HEK293 (cell line): ENCODE data around the gene STXBP3.

ENCODE experiments used
- CTCF ChIA-PET: fragments of 350-600 bp; formaldehyde crosslinking; extraction: SDS; loops from one replicate; lab custom pipeline; 2021; ENCODE audit warnings: antibody characterized with exemption; lab: Yijun Ruan, JAX
- POLR2A ChIA-PET: fragments of 300-600 bp; formaldehyde crosslinking; extraction: SDS; loops from one replicate; lab custom pipeline; 2020; ENCODE audit warnings: antibody characterized with exemption, inconsistent platforms; lab: Yijun Ruan, JAX
- H3K27ac ChIP-seq: fragments of 200-500 bp; sonication (Bioruptor generic); 2 replicates; pipeline ENCODE4 v1.5.1; 2014; ENCODE audit warnings: low read depth, low read length, control low read depth, inconsistent platforms; ENCODE audit errors: extremely low read depth
- H3K36me3 ChIP-seq, 2 experiments: fragments of 200-500 bp in 1 of 2; sonication (Bioruptor generic) in 1 of 2; 1 replicate in 1 of 2; 2 replicates in 1 of 2; pipeline ENCODE4 v1.5.1; 2014 to 2017; ENCODE audit warnings: inconsistent platforms in 2 of 2, low read length in 2 of 2; ENCODE audit not compliant: control insufficient read depth in 2 of 2, insufficient read depth in 1 of 2
- H3K4me1 ChIP-seq: fragments of 200-500 bp; sonication (Bioruptor generic); 2 replicates; pipeline ENCODE4 v1.5.1; 2014; ENCODE audit warnings: mild to moderate bottlenecking, low read length, inconsistent platforms; ENCODE audit not compliant: control insufficient read depth, insufficient read depth
- H3K4me3 ChIP-seq: 2 replicates; pipeline ENCODE4 v1.5.1; 2011; ENCODE audit warnings: low read depth, mild to moderate bottlenecking, control low read depth, low read length, moderate library complexity
- H3K9me3 ChIP-seq: fragments of 200-500 bp; sonication (Bioruptor generic); 2 replicates; pipeline ENCODE4 v1.5.1; 2014; ENCODE audit warnings: low read depth, low read length, inconsistent platforms; ENCODE audit not compliant: control insufficient read depth, insufficient read depth
- GLI2 ChIP-seq: fragments of 450-650 bp; formaldehyde crosslinking; IDR thresholded peaks from 2 replicates; pipeline ENCODE4; 2017; ENCODE audit warnings: missing biosample characterization, missing genetic modification characterization, low read depth, borderline replicate concordance
- KLF17 ChIP-seq: fragments of 450-650 bp; formaldehyde crosslinking; IDR thresholded peaks from 2 replicates; pipeline ENCODE4 v1.5.1; 2016; ENCODE audit warnings: missing biosample characterization, missing genetic modification characterization
- MEIS1 ChIP-seq: sonication (generic); formaldehyde crosslinking; IDR thresholded peaks from 2 replicates; pipeline ENCODE4 v1.8.1; 2022; ENCODE audit warnings: missing genetic modification reagents, mild to moderate bottlenecking, borderline replicate concordance
- MZF1 ChIP-seq: fragments of 450-650 bp; formaldehyde crosslinking; IDR thresholded peaks from 2 replicates; pipeline ENCODE4 v1.5.1; 2017; ENCODE audit warnings: missing biosample characterization, missing genetic modification characterization, borderline replicate concordance
- ZBTB21 ChIP-seq: fragments of 450-650 bp; formaldehyde crosslinking; IDR thresholded peaks from 2 replicates; pipeline ENCODE4 v1.5.1; 2017; ENCODE audit warnings: missing biosample characterization, missing genetic modification characterization
- ZBTB7A ChIP-seq: fragments of 450-650 bp; formaldehyde crosslinking; IDR thresholded peaks from 2 replicates; pipeline ENCODE4 v1.5.1; 2016; ENCODE audit warnings: low read depth, missing biosample characterization, missing genetic modification characterization
- ZNF112 ChIP-seq: fragments of 450-650 bp; formaldehyde crosslinking; IDR thresholded peaks from 2 replicates; pipeline ENCODE4 v1.5.0; 2017; ENCODE audit warnings: missing biosample characterization, missing genetic modification characterization
- ZNF140 ChIP-seq: fragments of 450-650 bp; formaldehyde crosslinking; IDR thresholded peaks from 2 replicates; pipeline ENCODE4 v1.5.1; 2016; ENCODE audit warnings: missing biosample characterization, missing genetic modification characterization
- ZNF155 ChIP-seq: fragments of 450-650 bp; formaldehyde crosslinking; IDR thresholded peaks from 2 replicates; pipeline ENCODE4 v1.5.1; 2016; ENCODE audit warnings: missing biosample characterization, missing genetic modification characterization
- ZNF16 ChIP-seq: fragments of 450-650 bp; formaldehyde crosslinking; IDR thresholded peaks from 2 replicates; pipeline ENCODE4 v1.5.1; 2016; ENCODE audit warnings: low read depth, missing biosample characterization, missing genetic modification characterization
- ZNF2 ChIP-seq: fragments of 450-650 bp; formaldehyde crosslinking; IDR thresholded peaks from 2 replicates; pipeline ENCODE4 v1.5.1; 2016; ENCODE audit warnings: missing biosample characterization, missing genetic modification characterization
- ZNF211 ChIP-seq: fragments of 450-650 bp; formaldehyde crosslinking; IDR thresholded peaks from 2 replicates; pipeline ENCODE4 v1.5.1; 2016; ENCODE audit warnings: low read depth, missing biosample characterization, missing genetic modification characterization
- ZNF223 ChIP-seq: fragments of 450-650 bp; formaldehyde crosslinking; IDR thresholded peaks from 2 replicates; pipeline ENCODE4 v1.5.1; 2016; ENCODE audit warnings: missing biosample characterization, missing genetic modification characterization
- ZNF239 ChIP-seq: fragments of 450-650 bp; formaldehyde crosslinking; IDR thresholded peaks from 2 replicates; pipeline ENCODE4 v1.5.1; 2016; ENCODE audit warnings: missing biosample characterization, missing genetic modification characterization
- ZNF521 ChIP-seq: fragments of 450-650 bp; formaldehyde crosslinking; IDR thresholded peaks from 2 replicates; pipeline ENCODE4 v1.5.1; 2017; ENCODE audit warnings: missing biosample characterization, mild to moderate bottlenecking, missing genetic modification characterization
- ZNF548 ChIP-seq: fragments of 450-650 bp; formaldehyde crosslinking; IDR thresholded peaks from 2 replicates; pipeline ENCODE4 v1.5.1; 2016; ENCODE audit warnings: missing biosample characterization, missing genetic modification characterization
- ZNF645 ChIP-seq: fragments of 450-650 bp; formaldehyde crosslinking; IDR thresholded peaks from 2 replicates; pipeline ENCODE4; 2016; ENCODE audit warnings: missing biosample characterization, missing genetic modification characterization
- ZNF692 ChIP-seq: fragments of 450-650 bp; formaldehyde crosslinking; IDR thresholded peaks from 2 replicates; pipeline ENCODE4 v1.5.1; 2016; ENCODE audit warnings: missing biosample characterization, missing genetic modification characterization
- ZNF768 ChIP-seq: fragments of 450-650 bp; formaldehyde crosslinking; IDR thresholded peaks from 2 replicates; pipeline ENCODE4 v1.5.1; 2018; ENCODE audit warnings: missing biosample characterization, mild to moderate bottlenecking, missing genetic modification characterization
- ZSCAN23 ChIP-seq: fragments of 450-650 bp; formaldehyde crosslinking; IDR thresholded peaks from 2 replicates; pipeline ENCODE4 v1.5.1; 2016; ENCODE audit warnings: missing biosample characterization, missing genetic modification characterization
- TF ChIP-seq, protein P1 (sequence below): fragments of 450-650 bp; formaldehyde crosslinking; optimal IDR thresholded peaks from 2 replicates; pipeline ENCODE3; 2016; ENCODE audit warnings: missing biosample characterization, mild to moderate bottlenecking, missing genetic modification characterization
- TF ChIP-seq, protein P2 (sequence below): fragments of 450-650 bp; formaldehyde crosslinking; IDR thresholded peaks from 2 replicates; pipeline ENCODE4 v1.5.1; 2016; ENCODE audit warnings: missing biosample characterization, missing genetic modification characterization
- TF ChIP-seq, protein P3 (sequence below): fragments of 450-650 bp; formaldehyde crosslinking; IDR thresholded peaks from 2 replicates; pipeline ENCODE4 v1.5.1; 2016; ENCODE audit warnings: missing biosample characterization, missing genetic modification characterization, borderline replicate concordance

STXBP3 gene

DNA sequence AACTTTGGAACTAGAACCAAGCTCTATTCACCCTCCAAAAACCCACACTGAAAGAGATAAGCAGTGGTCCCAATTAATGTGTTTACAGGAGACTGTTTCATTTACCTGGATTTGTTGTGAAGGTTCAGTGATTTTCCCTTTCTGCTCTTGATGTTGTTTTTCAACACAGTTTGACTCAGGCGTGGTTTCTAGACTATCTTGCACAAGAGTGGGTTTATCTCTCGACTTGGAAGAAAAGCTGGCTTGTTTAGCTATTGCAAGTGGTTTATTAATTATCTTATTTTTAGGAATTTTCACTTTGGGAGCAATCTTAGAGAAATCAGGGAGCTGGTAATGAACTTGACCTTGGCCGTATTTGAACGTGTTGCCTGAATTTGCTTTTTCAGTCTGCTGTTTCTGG, 105.1 kb downstream of the STXBP3 start (continued):
- TF ChIP-seq, protein P1, sequence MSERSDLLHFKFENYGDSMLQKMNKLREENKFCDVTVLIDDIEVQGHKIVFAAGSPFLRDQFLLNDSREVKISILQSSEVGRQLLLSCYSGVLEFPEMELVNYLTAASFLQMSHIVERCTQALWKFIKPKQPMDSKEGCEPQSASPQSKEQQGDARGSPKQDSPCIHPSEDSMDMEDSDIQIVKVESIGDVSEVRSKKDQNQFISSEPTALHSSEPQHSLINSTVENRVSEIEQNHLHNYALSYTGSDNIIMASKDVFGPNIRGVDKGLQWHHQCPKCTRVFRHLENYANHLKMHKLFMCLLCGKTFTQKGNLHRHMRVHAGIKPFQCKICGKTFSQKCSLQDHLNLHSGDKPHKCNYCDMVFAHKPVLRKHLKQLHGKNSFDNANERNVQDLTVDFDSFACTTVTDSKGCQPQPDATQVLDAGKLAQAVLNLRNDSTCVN (tag by site-specific recombination), result no peak
- no peak for TF ChIP-seq ZNF112 (tag by site-specific recombination)
- TF ChIP-seq ZNF155, result no peak
- TF ChIP-seq ZNF16 (tag by site-specific recombination), result no peak

GRCh38 chr1:108852221-108852975, 105.9 kb downstream of the STXBP3 start:
- TF ChIP-seq ZNF140 (tag by site-specific recombination) (no peak), ZNF223 (tag by site-specific recombination) (no peak), ZNF2 (no peak), ZNF645 (tag by site-specific recombination) (no peak), ZBTB21 (tag by site-specific recombination) (no peak), ZNF239 (tag by site-specific recombination) (no peak), ZBTB7A (tag by site-specific recombination) (no peak), ZNF768 (tag by site-specific recombination) (no peak), ZNF692 (no peak), ZSCAN23 (tag by site-specific recombination) (no peak), ZNF211 (no peak), ZNF521 (tag by site-specific recombination) (no peak), MEIS1 (CRISPR knock-in tag) (no peak), ZNF548 (tag by site-specific recombination) (no peak), GLI2 (no peak), KLF17 (no peak), MZF1 (no peak)
- TF ChIP-seq, protein P2, sequence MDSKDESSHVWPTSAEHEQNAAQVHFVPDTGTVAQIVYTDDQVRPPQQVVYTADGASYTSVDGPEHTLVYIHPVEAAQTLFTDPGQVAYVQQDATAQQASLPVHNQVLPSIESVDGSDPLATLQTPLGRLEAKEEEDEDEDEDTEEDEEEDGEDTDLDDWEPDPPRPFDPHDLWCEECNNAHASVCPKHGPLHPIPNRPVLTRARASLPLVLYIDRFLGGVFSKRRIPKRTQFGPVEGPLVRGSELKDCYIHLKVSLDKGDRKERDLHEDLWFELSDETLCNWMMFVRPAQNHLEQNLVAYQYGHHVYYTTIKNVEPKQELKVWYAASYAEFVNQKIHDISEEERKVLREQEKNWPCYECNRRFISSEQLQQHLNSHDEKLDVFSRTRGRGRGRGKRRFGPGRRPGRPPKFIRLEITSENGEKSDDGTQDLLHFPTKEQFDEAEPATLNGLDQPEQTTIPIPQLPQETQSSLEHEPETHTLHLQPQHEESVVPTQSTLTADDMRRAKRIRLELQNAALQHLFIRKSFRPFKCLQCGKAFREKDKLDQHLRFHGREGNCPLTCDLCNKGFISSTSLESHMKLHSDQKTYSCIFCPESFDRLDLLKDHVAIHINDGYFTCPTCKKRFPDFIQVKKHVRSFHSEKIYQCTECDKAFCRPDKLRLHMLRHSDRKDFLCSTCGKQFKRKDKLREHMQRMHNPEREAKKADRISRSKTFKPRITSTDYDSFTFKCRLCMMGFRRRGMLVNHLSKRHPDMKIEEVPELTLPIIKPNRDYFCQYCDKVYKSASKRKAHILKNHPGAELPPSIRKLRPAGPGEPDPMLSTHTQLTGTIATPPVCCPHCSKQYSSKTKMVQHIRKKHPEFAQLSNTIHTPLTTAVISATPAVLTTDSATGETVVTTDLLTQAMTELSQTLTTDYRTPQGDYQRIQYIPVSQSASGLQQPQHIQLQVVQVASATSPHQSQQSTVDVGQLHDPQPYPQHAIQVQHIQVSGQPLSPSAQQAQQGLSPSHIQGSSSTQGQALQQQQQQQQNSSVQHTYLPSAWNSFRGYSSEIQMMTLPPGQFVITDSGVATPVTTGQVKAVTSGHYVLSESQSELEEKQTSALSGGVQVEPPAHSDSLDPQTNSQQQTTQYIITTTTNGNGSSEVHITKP (tag by site-specific recombination), result no peak
- TF ChIP-seq, protein P3, sequence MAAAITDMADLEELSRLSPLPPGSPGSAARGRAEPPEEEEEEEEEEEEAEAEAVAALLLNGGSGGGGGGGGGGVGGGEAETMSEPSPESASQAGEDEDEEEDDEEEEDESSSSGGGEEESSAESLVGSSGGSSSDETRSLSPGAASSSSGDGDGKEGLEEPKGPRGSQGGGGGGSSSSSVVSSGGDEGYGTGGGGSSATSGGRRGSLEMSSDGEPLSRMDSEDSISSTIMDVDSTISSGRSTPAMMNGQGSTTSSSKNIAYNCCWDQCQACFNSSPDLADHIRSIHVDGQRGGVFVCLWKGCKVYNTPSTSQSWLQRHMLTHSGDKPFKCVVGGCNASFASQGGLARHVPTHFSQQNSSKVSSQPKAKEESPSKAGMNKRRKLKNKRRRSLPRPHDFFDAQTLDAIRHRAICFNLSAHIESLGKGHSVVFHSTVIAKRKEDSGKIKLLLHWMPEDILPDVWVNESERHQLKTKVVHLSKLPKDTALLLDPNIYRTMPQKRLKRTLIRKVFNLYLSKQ, result no peak
- CTCF ChIA-PET, result interaction anchor here (0.8 to 1.6 kb wide), 3 partner anchors 9 to 46 kb away, joined by 3 to 5 read pairs (median 3); no protein-coding TSS in a partner anchor
- no peaks in the 10 kb centered on the region for H3K4me1 ChIP-seq
- no peaks in the 10 kb centered on the region for H3K9me3 ChIP-seq
- no peak overlapping the region for H3K4me3 ChIP-seq
- POLR2A ChIA-PET, result no interaction called here
- H3K27ac ChIP-seq, result no peak overlapping the region
- H3K36me3 ChIP-seq, result no peaks in the 10 kb centered on the region
